Stimulated activated CD8-positive, alpha-beta memory T cell treated with anti-CD3 and anti-CD28 coated beads, Interleukin-15, amount 100 ng/mL, for 24 hours (primary cell): ENCODE measurements around the gene KLHL8.
"Not testable (repeated sequence)": the region's sequence is repeated elsewhere in the genome, so short reads cannot be mapped to it uniquely, and the experiment has no call there.

Source experiments
- DNase-seq: peaks from one replicate; pipeline ENCODE4 v3.0.0-alpha.2; 2020; ENCODE audit warnings: low read depth

KLHL8 gene

DNA sequence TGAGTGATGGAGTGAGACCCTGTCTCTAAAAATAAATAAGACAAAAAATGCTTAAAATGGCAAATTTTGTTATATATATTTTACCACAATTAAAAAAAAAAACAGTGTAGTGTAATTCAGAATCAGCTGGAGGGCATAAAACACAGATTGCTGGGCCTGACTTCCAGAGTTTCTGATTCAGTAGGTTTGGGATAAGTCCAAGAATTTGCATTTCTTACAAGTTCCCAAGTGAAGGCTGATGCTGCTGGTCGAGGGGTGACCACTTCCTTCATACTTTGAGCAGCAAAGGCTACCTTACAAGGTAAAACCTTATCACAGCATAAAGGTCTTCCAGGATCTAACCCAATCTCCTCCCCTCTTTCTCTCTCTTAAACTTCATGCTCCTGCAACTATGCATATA, 40.7 kb downstream of the KLHL8 start:
- DNase-seq: no peak

GRCh38 chr4:87174672-87175071, 45.7 kb downstream of the KLHL8 start:
- no peak for DNase-seq

DNA sequence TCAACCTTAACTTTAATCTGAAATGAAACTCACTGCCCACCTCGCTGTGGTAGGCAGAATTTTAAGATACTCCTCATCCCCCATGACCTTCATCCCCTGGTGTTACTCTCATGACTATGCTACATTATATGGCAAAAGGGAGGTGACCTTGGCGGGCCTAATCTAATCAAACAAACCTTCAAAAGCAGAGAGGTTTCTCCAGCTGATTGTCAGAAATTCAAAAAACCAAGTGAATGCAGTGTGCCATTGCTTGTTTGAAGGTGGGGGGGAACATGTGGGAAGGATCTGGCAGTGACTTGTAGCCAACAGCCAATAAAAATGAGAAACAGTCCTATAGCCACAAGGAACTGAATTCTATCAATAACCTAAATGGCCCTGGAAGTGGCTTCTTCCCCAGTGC, 48.5 kb downstream of the KLHL8 start:
- DNase-seq: no peak

- DNase-seq: no peak
These were observed 54.0 kb downstream of the KLHL8 start for GRCh38 chr4:87166296-87166854.

GRCh38 chr4:87165892-87166291, 54.5 kb downstream of the KLHL8 start:
- no peak for DNase-seq

DNA sequence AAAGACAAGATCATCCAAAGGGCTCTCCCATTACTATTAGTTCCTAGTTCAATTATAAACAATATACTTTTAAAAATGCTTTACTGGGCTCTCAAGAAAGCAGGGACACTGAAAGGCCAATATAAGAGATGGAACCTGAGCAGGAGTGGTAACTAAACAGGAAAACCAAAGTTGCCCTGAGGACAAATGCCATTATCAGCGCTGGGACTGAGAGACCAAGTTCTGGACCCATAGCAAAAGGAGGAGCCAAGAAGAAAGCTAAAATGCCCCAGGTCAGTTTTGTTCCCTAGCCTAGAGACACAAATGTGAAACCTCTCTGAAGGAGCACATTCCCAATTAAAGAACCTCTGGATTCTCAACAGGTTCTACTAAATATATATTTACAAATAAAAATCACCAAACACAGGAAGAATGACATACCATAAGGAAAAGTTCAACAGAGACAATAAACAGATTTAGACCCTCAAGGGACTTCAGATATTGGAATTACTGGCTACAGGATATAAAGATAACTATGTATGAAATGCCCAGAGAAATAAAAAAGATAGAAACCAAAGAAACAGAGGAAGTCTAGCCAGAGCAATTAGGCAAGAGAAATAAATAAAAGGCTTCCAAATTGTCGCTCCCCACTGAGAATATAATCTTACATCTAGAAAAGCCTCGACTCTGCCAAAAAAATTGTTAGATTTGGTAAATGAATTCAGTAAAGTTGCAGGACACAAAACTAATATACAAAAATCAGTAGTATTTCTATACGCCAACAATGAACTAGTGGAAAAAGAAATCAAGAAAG, 67.1 kb downstream of the KLHL8 start:
- DNase-seq: no peak

GRCh38 chr4:87152310-87153041, 67.9 kb downstream of the KLHL8 start:
- no peak for DNase-seq

- DNase-seq: no peak
These were observed 68.7 kb downstream of the KLHL8 start for GRCh38 chr4:87151730-87152129.

- DNase-seq: no peak
These were observed 69.7 kb downstream of the KLHL8 start for GRCh38 chr4:87150498-87151261.

- DNase-seq: no peak
These were observed 73.3 kb downstream of the KLHL8 start for GRCh38 chr4:87147116-87147515.

GRCh38 chr4:87145934-87146333, 74.5 kb downstream of the KLHL8 start:
- not testable (repeated sequence) for DNase-seq

- DNase-seq: no peak
These were observed 76.1 kb downstream of the KLHL8 start for GRCh38 chr4:87144356-87144755.

GRCh38 chr4:87141428-87141827, 79.0 kb downstream of the KLHL8 start:
- no peak for DNase-seq

GRCh38 chr4:87134122-87134521, 86.3 kb downstream of the KLHL8 start:
- DNase-seq: no peak

GRCh38 chr4:87133183-87133582, 87.2 kb downstream of the KLHL8 start:
- DNase-seq: no peak

DNA sequence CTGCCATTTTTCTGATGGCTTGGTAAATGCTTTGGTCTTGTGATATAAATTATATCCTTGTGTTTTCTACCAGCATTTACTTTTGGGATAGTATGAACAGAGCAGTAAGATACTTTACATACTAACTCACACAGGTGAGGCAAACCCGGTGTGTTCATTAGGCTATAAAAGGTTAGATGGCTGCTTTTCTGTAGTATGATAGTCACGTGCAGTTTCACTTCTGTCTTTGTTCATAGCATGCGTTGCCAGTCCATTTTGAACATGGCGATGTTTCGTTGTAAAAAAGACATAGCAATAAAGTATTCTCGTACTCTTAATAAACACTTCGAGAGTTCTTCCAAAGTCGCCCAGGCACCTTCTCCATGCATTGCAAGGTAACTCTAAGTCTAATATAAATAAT, 88.4 kb downstream of the KLHL8 start:
- DNase-seq: no peak

DNA sequence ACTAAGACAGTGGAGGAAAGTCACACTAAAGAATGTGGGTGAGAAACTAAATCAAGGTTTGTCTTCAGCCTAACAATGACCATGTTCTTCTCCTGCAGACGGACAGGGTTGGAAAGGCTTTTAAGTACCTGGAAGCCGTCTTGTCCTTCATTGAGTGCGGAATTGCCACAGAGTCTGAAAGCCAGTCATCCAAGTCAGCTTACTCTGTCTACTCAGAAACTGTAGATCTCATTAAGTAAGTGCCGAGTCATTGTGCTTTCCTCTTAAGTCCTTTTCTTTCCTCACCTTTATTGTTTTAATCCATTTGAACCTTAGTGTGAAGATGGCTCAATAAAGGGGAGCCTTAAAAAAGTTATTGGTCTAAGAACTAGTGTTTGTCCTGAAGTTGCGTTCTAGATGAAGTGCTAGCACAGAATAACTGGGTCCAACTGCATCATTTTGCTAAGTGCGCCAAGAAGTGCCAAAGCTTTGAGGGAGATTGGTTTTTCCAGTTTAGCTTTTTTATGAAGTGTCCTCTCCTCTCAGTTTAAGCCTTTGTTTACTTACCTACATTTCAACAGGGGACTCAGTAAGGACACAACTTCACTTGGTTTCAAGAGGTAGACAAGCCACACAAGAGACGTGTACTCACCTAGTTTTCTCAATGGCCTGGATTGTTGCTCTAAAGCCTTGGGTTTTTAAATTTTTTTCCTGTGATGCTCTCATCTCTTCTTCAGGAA, 89.3 kb downstream of the KLHL8 start:
- no peak for DNase-seq

DNA sequence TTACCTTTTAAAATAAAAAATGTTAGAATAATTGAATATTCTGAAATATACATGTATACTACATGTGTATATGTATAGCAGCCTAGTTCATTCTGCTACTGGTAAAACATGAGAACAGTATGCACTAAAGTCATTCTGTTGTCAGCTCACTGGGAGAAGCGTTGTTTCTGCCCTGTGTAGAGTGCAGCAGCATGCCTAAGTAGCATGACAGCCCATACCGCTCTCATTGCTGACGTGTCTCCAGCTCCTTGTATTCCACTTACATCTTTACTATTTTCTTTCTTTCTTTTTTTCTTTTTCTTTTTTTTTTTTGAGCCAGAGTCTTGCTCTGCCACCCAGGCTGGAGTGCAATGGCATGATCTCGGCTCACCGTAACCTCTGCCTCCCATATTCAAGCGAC, 90.7 kb downstream of the KLHL8 start:
- no peak for DNase-seq

DNA sequence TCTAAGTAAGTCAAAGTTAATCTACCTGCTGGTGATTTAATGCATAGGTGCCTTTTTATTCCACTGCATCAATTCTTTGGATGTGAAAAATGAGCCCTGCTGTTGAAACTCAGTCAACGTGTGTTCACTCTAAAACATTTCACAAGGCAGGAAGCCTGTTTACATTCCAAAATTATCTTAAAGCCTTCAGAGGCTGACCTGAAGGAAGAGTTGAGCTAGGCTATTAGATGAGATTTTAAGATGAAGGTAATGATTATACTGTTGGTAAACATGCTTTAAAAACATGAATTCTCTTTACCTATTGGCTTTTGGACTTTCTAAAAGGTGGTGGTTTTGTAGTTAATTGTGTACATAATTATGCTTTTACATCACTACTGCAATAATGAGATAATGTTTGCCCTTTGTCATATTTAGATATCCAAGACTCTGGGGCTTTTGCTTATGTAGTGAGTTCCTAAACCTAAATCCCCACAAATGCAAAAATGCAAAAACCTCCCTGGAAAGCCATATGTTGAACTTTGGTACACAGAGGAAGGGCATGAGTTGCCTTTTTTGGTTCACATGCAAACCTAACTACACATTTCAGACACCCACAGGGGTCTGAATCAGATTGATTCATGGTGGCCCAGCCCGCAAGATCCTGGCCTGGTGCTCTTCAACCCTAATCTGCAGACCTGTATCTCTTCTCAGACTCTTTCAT, 92.3 kb downstream of the KLHL8 start:
- no peak for DNase-seq

DNA sequence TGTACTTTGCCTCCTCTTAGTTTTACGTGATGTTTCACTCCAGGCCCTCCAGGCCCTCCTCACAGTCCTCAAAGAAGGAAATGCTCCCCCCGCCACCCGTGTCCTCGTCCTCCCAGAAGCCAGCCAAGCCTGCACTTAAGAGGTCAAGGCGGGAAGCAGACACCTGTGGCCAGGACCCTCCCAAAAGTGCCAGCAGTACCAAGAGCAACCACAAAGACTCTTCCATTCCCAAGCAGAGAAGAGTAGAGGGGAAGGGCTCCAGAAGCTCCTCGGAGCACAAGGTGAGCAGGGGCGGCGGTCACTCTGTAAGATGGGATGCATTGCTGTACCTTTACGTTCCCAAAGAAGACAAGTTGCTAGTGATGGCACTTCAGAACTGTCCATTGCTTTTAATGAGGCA, 94.4 kb downstream of the KLHL8 start:
- no peak for DNase-seq

DNA sequence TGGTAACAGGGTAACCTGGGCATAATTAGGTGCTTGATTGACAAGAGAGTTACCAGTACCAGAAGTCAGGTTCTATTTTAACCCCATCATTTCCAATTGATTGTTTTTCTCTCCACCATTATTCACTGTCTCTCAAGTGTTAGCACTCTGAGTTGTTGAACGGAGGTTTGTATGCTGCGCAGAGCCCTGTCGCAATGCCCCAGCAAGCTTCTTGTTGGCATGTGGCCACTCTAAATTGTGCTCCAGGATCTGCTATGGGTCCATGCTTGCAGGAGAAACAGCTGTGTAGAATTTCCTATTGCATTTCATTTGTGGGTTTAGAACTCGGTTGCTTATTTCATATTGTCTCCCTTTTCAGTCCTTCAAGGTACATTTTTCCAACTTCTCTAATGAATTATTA, 98.2 kb downstream of the KLHL8 start:
- DNase-seq: no peak
